ENCODE data around the gene LPCAT3.
"Not testable (repeated sequence)": the region's sequence is repeated elsewhere in the genome, so short reads cannot be mapped to it uniquely, and the experiment has no call there.

LPCAT3 gene

GRCh38 chr12:7017870-7018349 is 366 bp downstream of the LPCAT3 start:
- peak overlapping the region; percentile 85 for H3K4me3 ChIP-seq (ENCODE audit: low read depth, low read length)
- TF ChIP-seq CTCF (IDR thresholded peaks at IDR 0.05; ENCODE audit: low read depth, low read length): no peak

GRCh38 chr12:7016958-7017571 is 1.2 kb downstream of the LPCAT3 start:
- H3K4me3 ChIP-seq (ENCODE audit: low read depth, low read length): peak overlapping the region; percentile 85
- TF ChIP-seq CTCF (IDR thresholded peaks at IDR 0.05; ENCODE audit: low read depth, low read length): no peak

- no peak for TF ChIP-seq CTCF (IDR thresholded peaks at IDR 0.05; ENCODE audit: low read depth, low read length)
- no peak overlapping the region for H3K4me3 ChIP-seq (ENCODE audit: low read depth, low read length)
Observed at GRCh38 chr12:7015555-7016370, 2.5 kb downstream of the LPCAT3 start.

- no peak overlapping the region for H3K4me3 ChIP-seq (ENCODE audit: low read depth, low read length)
- TF ChIP-seq CTCF (IDR thresholded peaks at IDR 0.05; ENCODE audit: low read depth, low read length): no peak
Observed at GRCh38 chr12:7013101-7013500, 5.2 kb downstream of the LPCAT3 start.

- no peak overlapping the region for H3K4me3 ChIP-seq (ENCODE audit: low read depth, low read length)
- no peak for TF ChIP-seq CTCF (IDR thresholded peaks at IDR 0.05; ENCODE audit: low read depth, low read length)
Observed at GRCh38 chr12:7012024-7012607, 6.2 kb downstream of the LPCAT3 start.

GRCh38 chr12:7011398-7011797 is 6.9 kb downstream of the LPCAT3 start:
- H3K4me3 ChIP-seq (ENCODE audit: low read depth, low read length): not testable (repeated sequence)

- H3K4me3 ChIP-seq (ENCODE audit: low read depth, low read length): no peak overlapping the region
- no peak for TF ChIP-seq CTCF (IDR thresholded peaks at IDR 0.05; ENCODE audit: low read depth, low read length)
Observed at GRCh38 chr12:7009512-7009911, 8.8 kb downstream of the LPCAT3 start.
